ENCODE results near the gene ECT2.
A peak's percentile ranks its signal among the peaks of the same experiment; 100 is the strongest.
"Not testable (repeated sequence)": the region's sequence is repeated elsewhere in the genome, so short reads cannot be mapped to it uniquely, and the experiment has no call there.

ECT2 gene

DNA sequence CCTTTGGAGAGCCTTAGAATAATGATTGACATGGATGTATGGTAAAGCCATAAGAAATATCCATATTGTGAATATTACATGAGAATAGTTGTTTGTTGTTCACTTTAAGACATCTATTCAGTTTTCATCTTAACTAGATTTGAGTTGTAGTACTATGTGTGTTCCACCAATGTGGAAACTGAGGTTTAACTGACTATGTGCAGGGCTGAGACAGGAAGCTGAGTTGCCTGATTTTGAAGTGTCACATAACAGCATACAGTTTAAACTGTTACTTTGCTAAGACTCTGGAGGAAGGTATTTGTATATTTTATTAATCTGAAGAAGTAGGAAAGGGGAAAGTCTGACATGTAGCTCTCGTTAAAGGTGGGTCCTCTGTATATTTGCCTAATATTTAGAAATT, 2.1 kb downstream of the ECT2 start:
- Histone ChIP-seq H3K23ac (ENCODE audit: low read length) (no peak overlapping the region), H3K4me1 (ENCODE audit: control insufficient read depth in 1 of 2, insufficient read depth in 2 of 2, low read length in 2 of 2) (no peaks in the 10 kb centered on the region), H3K4me2 (ENCODE audit: low read length) (no peak overlapping the region), H3K9ac (ENCODE audit: low read length) (no peak overlapping the region), H2BK120ac (ENCODE audit: insufficient read depth, low read length, poor library complexity) (no peak overlapping the region), H3K27me3 (ENCODE audit: insufficient read depth, low read length) (no peaks in the 10 kb centered on the region), H3K79me2 (ENCODE audit: control insufficient read depth, insufficient read depth, low read length, poor library complexity) (peaks cover 11% of the 10 kb centered on the region), H4K8ac (ENCODE audit: low read depth, low read length) (no peak overlapping the region), H4K12ac (ENCODE audit: low read depth, low read length) (no peak overlapping the region), H4K91ac (ENCODE audit: low read depth, low read length) (no peak overlapping the region), H3K79me1 (ENCODE audit: low read length) (peaks cover 4% of the 10 kb centered on the region), H3K36me3 (ENCODE audit: control insufficient read depth in 1 of 2, insufficient read depth in 2 of 2, low read length in 2 of 2) (peaks cover 3 to 4% of the 10 kb centered on the region in 2 experiments), H2BK12ac (ENCODE audit: low read length) (no peak overlapping the region), H3K9me3 (ENCODE audit: insufficient read depth, low read depth, low read length) (no peaks in the 10 kb centered on the region), H3K4me3 (ENCODE audit: low read depth, low read length) (no peak overlapping the region), H2BK5ac (ENCODE audit: low read depth, low read length, poor library complexity) (no peak overlapping the region), H3K14ac (ENCODE audit: low read length) (no peak overlapping the region), H2AK5ac (ENCODE audit: low read length) (no peak overlapping the region), H2AFZ (ENCODE audit: insufficient read depth, low read length, poor library complexity) (no peak overlapping the region), H3K27ac (ENCODE audit: low read depth, low read length) (no peak overlapping the region), H3K4ac (ENCODE audit: low read depth, low read length) (no peak overlapping the region), H3K18ac (ENCODE audit: low read length) (no peak overlapping the region)
- DNase-seq, result no peak
- WGBS (ENCODE audit: extremely low coverage, insufficient coverage, insufficient read length), result no CpG with 5 or more reads among the region's 1 CpG

DNA sequence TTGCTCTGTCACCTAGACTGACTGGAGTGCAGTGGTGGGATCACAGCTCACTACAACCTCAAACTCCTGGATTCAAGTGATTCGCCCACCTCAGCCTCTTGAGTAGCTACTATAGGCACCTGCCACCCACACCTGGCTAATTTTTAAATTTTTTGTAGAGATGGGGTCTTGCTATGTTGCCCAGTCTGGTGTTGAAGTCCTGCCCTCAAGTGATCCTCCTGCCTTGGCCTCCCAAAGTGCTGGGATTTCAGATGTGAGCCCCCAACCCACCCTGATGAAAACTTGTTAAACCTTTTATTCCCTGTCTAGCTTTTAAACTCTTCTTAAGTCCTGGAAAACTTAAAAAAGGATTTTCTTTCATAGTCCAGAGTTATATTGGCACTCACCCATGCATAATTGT, 2.6 kb downstream of the ECT2 start:
- Histone ChIP-seq H3K79me1 (ENCODE audit: low read length) (peaks cover 4% of the 10 kb centered on the region), H3K9me3 (ENCODE audit: insufficient read depth, low read depth, low read length) (no peaks in the 10 kb centered on the region), H3K23ac (ENCODE audit: low read length) (no peak overlapping the region), H3K4me2 (ENCODE audit: low read length) (no peak overlapping the region), H2BK5ac (ENCODE audit: low read depth, low read length, poor library complexity) (no peak overlapping the region), H3K14ac (ENCODE audit: low read length) (no peak overlapping the region), H3K9ac (ENCODE audit: low read length) (no peak overlapping the region), H3K18ac (ENCODE audit: low read length) (no peak overlapping the region), H2AK5ac (ENCODE audit: low read length) (no peak overlapping the region), H3K27ac (ENCODE audit: low read depth, low read length) (no peak overlapping the region), H3K36me3 (ENCODE audit: control insufficient read depth in 1 of 2, insufficient read depth in 2 of 2, low read length in 2 of 2) (peaks cover 4 to 6% of the 10 kb centered on the region in 2 experiments), H2BK120ac (ENCODE audit: insufficient read depth, low read length, poor library complexity) (no peak overlapping the region), H2BK12ac (ENCODE audit: low read length) (no peak overlapping the region), H2AFZ (ENCODE audit: insufficient read depth, low read length, poor library complexity) (no peak overlapping the region), H4K91ac (ENCODE audit: low read depth, low read length) (no peak overlapping the region), H3K27me3 (ENCODE audit: insufficient read depth, low read length) (no peaks in the 10 kb centered on the region), H4K8ac (ENCODE audit: low read depth, low read length) (no peak overlapping the region), H3K4me3 (ENCODE audit: low read depth, low read length) (no peak overlapping the region), H3K4me1 (ENCODE audit: control insufficient read depth in 1 of 2, insufficient read depth in 2 of 2, low read length in 2 of 2) (no peaks in the 10 kb centered on the region), H3K79me2 (ENCODE audit: control insufficient read depth, insufficient read depth, low read length, poor library complexity) (peaks cover 11% of the 10 kb centered on the region), H3K4ac (ENCODE audit: low read depth, low read length) (peak overlapping the region; percentile 89), H4K12ac (ENCODE audit: low read depth, low read length) (no peak overlapping the region)
- DNase-seq, result no peak
- WGBS (ENCODE audit: extremely low coverage, insufficient coverage, insufficient read length), result no CpG with 5 or more reads among the region's 1 CpG

DNA sequence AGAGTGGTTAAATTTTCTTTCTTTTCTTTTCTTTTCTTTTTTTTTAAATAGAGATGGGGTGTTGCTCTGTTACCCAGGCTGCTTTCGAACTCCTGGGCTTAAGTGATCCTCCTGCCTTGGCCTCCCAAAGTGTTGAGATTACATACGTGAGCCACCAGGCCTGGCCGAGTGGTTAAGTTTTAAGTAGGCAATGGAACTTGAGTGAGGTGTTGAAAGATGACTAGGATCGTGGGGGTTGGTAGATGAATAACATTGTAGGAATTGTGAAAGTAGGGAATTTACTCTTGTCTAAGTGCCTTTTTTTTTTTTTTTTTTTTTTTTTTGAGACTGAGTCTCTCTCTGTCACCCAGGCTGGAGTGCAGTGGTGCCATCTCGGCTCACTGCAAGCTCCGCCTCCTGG, 9.9 kb downstream of the ECT2 start:
- not testable (repeated sequence) for H3K79me2 ChIP-seq (ENCODE audit: control insufficient read depth, insufficient read depth, low read length, poor library complexity); H3K14ac ChIP-seq (ENCODE audit: low read length); H4K8ac ChIP-seq (ENCODE audit: low read depth, low read length); H3K4me2 ChIP-seq (ENCODE audit: low read length); H3K9me3 ChIP-seq (ENCODE audit: insufficient read depth, low read depth, low read length); H2AK5ac ChIP-seq (ENCODE audit: low read length); H4K12ac ChIP-seq (ENCODE audit: low read depth, low read length); H2BK12ac ChIP-seq (ENCODE audit: low read length); H3K4ac ChIP-seq (ENCODE audit: low read depth, low read length); H2AFZ ChIP-seq (ENCODE audit: insufficient read depth, low read length, poor library complexity); H3K27ac ChIP-seq (ENCODE audit: low read depth, low read length); H3K23ac ChIP-seq (ENCODE audit: low read length); H4K91ac ChIP-seq (ENCODE audit: low read depth, low read length); H3K4me3 ChIP-seq (ENCODE audit: low read depth, low read length); H3K27me3 ChIP-seq (ENCODE audit: insufficient read depth, low read length); H2BK5ac ChIP-seq (ENCODE audit: low read depth, low read length, poor library complexity); H3K4me1 ChIP-seq (ENCODE audit: control insufficient read depth in 1 of 2, insufficient read depth in 2 of 2, low read length in 2 of 2); H3K9ac ChIP-seq (ENCODE audit: low read length); H3K79me1 ChIP-seq (ENCODE audit: low read length); H3K18ac ChIP-seq (ENCODE audit: low read length); H2BK120ac ChIP-seq (ENCODE audit: insufficient read depth, low read length, poor library complexity)
- DNase-seq, result peak; percentile 20 to 50
- WGBS (ENCODE audit: extremely low coverage, insufficient coverage, insufficient read length), result 100% methylated on average over 1 of the region's 6 CpGs
- H3K36me3 ChIP-seq (ENCODE audit: control insufficient read depth in 1 of 2, insufficient read depth in 2 of 2, low read length in 2 of 2), result peaks cover 9 to 11% of the 10 kb centered on the region in 2 experiments

DNA sequence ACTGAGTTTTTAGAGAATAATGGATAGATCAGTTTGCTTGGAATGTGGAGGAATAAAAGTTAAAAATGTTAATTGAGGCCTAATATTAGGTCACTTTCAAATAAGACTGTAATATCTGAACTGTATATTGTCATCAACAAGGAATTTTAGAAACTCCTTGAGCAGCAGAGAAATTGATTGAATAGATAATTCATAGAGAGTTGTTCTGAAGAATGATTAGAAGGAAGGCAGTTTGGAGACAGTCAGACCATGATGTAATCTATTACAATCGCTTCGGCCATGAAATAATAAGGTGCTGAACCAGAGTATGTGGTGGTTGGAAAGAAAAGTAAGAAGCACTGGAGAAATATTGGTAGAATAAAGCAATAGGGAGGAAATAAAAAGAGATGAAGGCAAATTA, 15.7 kb downstream of the ECT2 start:
- Histone ChIP-seq H3K4me2 (ENCODE audit: low read length) (no peak overlapping the region), H3K4me3 (ENCODE audit: low read depth, low read length) (no peak overlapping the region), H3K36me3 (ENCODE audit: control insufficient read depth in 1 of 2, insufficient read depth in 2 of 2, low read length in 2 of 2) (peaks cover 6 to 7% of the 10 kb centered on the region in 2 experiments), H2AK5ac (ENCODE audit: low read length) (no peak overlapping the region), H3K23ac (ENCODE audit: low read length) (no peak overlapping the region), H3K79me1 (ENCODE audit: low read length) (no peaks in the 10 kb centered on the region), H3K9me3 (ENCODE audit: insufficient read depth, low read depth, low read length) (no peaks in the 10 kb centered on the region), H2BK5ac (ENCODE audit: low read depth, low read length, poor library complexity) (no peak overlapping the region), H3K27me3 (ENCODE audit: insufficient read depth, low read length) (no peaks in the 10 kb centered on the region), H2BK120ac (ENCODE audit: insufficient read depth, low read length, poor library complexity) (no peak overlapping the region), H3K14ac (ENCODE audit: low read length) (no peak overlapping the region), H4K91ac (ENCODE audit: low read depth, low read length) (no peak overlapping the region), H3K27ac (ENCODE audit: low read depth, low read length) (no peak overlapping the region), H2AFZ (ENCODE audit: insufficient read depth, low read length, poor library complexity) (no peak overlapping the region), H4K8ac (ENCODE audit: low read depth, low read length) (no peak overlapping the region), H2BK12ac (ENCODE audit: low read length) (no peak overlapping the region), H3K79me2 (ENCODE audit: control insufficient read depth, insufficient read depth, low read length, poor library complexity) (no peaks in the 10 kb centered on the region), H3K9ac (ENCODE audit: low read length) (no peak overlapping the region), H3K4ac (ENCODE audit: low read depth, low read length) (no peak overlapping the region), H4K12ac (ENCODE audit: low read depth, low read length) (no peak overlapping the region), H3K18ac (ENCODE audit: low read length) (no peak overlapping the region), H3K4me1 (ENCODE audit: control insufficient read depth in 1 of 2, insufficient read depth in 2 of 2, low read length in 2 of 2) (no peaks in the 10 kb centered on the region)
- DNase-seq, result peak in 1 of 2 donors; percentile 9
- no CpG with 5 or more reads among the region's 2 CpGs for WGBS (ENCODE audit: extremely low coverage, insufficient coverage, insufficient read length)

All from trophoblast cell (in vitro differentiated cells and primary cell).